GM21381 (cell line): Measurements from ENCODE around the gene RHOBTB1.

Experiments
- ATAC-seq: cut with Tn5 transposase; IDR thresholded peaks from one replicate; pipeline ENCODE4 v1.9.1; 2021; ENCODE audit warnings: mild to moderate bottlenecking, moderate library complexity; ENCODE audit not compliant: unreplicated experiment

Gene RHOBTB1

DNA sequence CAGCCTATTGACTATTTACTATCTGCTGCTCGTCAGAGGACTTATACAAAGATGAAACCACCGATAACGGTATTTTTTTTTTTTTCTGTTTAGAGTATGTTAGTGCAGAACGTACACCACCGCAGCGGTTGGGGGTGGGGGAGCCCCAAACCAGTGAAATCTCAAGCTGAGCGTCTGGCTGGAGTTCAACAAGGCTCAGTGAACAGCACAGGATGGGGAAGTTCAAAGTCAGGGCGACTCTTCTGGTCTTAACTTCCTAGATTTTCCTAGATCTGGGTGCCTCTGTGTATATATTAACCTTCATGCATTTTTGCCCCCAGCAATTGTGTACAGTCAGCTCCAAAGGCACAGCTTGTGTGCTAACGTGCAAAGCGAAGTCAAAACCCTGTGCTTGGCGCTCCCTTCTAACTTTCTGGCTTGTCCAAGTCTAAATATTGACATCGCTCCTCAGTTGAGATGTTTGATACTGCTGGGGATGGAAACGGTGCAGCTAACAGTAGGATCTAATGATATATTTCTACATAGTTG is 1.1 kb downstream of the RHOBTB1 start:
- peak; percentile 39 for ATAC-seq

GRCh38 chr10:60942134-60942787 is 1.7 kb downstream of the RHOBTB1 start:
- ATAC-seq = peak; percentile 1

DNA sequence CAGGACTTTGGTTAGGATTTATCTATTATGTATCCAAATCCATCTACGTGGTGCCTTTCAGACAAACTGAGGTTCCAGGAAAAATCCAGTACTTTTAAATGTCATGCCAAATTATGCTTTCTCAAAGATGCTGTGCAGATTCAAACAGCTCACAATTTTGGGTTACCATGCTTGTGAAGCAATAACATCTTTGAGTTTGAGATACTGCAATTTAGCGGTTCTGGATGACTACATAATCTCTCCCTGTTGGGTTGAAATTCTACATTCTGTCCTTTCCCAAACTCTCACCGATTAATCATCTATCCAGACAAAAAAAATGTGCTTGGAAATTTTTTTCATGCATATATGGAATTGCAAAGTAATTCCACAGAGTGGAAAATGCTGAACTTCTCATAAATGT is 3.5 kb downstream of the RHOBTB1 start:
- ATAC-seq = no peak

- no peak for ATAC-seq
These were observed 6.0 kb downstream of the RHOBTB1 start for GRCh38 chr10:60937784-60938654.

DNA sequence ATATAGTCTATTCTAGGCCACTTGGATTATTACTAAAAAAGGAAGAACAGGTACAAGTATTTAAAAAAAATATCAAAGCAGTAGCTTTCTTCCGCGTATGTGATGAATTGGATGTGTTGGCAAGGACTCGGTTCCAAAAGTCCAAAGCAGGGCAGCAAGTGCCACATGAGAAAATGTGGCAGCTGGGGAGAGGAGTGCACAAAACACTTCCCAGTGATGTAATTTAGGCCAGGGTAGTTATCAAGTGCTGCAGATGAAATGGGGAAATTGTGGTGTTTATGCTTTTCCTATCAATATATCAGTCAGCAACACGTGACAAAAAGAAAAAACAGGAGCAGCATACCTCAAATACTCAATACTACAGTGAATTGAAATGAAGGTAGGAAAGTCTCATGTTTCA is 7.0 kb downstream of the RHOBTB1 start:
- no peak for ATAC-seq

DNA sequence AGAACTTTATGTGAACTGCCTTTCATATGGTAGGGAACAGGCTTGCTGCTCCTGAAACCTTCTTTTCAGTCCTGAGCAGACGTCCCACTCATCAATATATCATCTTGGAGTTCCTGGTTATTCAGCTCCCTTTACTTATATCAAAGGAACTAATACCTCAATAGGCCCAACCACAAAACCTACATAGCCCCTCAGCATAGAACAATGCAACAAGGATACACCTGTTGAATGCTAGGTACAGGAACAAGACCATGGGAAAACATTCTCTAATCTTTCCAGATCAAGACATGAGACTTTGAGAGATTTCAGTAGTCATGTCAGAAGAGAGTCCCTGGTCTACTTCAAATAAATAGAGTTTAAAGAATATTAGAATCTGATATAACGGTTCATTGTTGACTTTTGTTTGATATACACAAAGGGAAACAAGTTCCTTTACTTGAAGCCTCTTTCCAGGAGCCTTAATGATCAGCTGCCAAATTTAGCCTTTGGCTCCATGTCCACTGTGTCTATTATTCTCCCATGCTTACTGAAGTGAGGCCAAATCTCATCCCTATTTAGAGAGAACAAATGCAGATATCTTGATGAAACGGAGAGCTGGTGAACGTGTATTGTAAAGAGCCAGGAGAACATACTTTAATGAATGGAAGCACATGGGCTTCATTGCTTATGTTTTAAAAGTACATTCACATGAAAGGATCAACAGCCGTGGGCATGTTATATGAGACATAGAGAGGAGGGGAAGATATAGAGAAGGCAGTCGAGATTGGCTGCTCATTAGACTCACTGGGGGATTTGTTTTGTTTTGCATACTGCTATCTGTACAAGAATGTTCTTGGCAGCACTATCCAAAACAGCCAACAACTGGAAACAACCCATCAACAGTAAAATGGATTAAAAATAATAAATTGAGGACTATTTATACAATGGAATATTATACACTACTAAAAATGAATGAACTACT is 9.5 kb downstream of the RHOBTB1 start:
- ATAC-seq = no peak

- ATAC-seq = no peak
These were observed 11.2 kb downstream of the RHOBTB1 start for GRCh38 chr10:60932756-60933155.

- no peak for ATAC-seq
These were observed 13.7 kb downstream of the RHOBTB1 start for GRCh38 chr10:60930237-60930636.

DNA sequence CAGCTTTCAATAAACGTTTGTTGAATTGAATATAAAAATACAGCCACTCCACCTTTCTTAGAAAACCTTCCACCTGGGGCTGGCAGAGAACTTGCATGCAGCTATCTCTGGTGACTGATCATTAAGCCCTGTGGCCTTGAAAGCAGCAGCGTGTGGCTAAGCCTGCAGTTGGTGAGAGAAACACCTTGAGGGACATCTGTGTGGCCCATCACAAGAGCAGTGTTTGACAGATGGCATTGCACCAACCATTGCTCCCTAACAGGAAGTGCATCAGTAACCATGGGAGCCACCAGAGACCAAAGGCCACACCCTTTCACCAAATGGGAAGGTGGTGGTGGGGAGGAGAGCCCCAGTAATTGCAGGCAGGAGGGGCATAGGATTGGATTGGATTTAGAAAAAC is 22.4 kb downstream of the RHOBTB1 start:
- ATAC-seq = no peak

DNA sequence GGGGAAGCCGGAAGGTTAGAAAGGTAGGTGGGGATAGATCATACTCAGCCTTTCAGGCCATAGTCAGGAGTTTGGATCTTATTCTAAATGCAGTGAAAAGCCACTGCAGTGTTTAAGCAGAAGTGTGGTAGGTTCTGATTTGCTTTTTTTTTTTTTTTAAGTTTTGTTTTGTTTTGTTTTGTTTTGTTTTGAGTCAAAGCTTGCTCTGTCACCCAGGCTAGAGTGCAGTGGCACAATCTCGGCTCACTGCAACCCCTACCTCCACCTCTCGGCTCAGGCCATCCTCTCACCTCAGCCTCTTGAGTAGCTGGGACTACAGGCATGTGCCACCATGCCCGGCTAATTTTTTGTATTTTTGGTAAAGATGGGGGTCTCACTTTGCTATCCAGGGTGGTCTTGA is 23.5 kb downstream of the RHOBTB1 start:
- ATAC-seq = no peak

DNA sequence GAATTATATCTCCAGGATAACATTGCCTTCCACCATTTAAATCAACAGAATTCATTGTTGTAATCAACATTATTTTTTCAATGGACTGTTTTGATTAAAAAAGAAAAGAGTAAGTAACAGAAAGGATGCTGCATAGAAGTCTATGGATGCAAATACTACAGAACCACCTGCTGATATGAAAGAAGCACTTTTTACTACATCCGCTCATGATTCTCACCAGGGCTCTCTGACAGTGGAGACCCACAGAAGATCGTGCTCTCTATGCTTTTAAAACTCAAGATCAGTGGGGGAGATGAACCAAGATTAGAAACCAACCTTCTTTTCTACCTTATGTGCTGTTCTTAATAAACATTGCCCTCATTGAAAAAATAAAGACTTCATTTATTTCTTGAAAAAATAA is 24.4 kb downstream of the RHOBTB1 start:
- ATAC-seq = no peak

DNA sequence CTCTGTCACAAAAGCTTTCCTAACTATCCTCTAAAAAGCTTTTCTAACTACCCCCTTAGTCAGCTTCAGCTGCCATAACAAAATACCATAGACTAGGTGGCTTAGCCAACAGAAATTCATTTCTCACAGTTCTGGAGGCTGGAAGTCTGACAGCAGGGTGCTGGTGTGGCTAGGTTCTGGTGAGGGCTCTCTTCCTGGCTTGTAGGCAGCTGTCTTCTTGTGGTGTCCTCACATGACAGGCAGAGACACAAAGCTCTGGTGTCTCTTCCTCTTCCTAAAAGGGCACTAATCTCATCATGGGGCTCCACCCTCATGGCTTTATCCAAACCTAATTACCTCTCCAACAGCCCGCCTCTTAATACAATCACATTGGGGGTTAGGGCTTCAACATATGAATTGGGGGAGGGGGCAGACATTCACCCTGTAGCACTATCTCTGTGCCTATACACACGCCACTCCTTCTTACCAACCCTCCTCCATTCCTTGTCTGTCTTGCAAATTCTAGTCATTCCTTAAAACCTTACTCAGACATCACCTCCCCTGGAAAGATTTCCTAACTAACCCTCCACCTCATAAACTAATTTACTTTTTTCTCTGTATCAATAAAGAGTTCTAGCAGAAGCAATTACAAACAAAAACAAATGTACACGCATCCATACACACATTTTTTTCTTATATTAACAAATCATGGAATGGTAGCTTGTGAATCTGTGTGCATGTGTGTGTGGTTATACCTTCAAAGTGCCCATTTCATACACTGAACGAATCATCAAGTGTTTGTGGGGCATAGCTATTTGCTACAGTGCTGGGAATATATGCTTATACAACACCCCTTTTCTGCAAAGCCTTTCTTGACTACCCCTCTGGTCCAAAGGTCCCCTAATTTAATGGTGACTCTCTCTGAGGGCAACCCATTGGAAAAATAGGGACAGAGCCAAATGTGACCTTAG is 26.4 kb downstream of the RHOBTB1 start:
- no peak for ATAC-seq

DNA sequence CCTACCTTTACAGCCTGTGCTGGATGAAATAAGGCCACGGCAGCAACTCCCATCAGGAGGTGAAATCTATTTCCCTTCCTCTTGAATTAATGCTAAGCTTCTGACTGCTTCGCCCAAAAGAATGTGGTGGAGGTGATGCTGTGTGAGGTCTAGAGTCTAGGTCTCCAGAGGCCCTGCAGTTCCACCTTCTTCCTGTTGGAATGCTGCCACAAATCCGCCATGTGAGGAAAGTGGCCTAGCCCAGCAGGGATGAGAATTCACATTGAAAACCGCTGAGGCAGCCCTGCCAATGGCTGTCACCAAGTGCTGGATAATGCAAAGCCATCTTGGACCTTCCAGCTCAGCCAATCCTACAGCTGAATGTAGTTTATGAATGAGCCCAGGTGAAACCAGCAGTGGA is 28.0 kb downstream of the RHOBTB1 start:
- ATAC-seq = no peak

DNA sequence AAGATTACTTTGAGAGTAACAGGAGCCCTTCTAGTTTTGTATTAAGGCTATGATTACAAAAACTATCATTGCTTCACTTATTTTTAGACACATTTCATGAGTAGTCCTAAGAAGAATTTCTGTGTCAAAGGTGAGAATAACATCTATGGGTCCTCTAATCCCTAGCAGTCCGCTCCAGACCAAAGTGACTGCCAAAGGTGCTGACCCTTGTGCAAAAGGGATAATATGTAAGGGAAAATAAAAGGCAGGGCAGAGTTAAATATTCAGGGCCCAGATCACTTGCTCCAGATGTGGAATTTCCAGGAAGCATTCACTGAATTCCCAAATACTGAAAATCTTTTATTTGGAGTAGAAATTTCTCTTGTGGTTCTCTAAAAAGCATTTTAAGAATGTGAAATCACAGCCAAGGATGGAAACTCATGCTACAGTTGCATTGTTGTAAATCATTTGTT is 29.3 kb downstream of the RHOBTB1 start:
- ATAC-seq = no peak

- ATAC-seq = no peak
These were observed 30.3 kb downstream of the RHOBTB1 start for GRCh38 chr10:60913657-60914056.

GRCh38 chr10:60913071-60913470 is 30.9 kb downstream of the RHOBTB1 start:
- ATAC-seq = no peak

DNA sequence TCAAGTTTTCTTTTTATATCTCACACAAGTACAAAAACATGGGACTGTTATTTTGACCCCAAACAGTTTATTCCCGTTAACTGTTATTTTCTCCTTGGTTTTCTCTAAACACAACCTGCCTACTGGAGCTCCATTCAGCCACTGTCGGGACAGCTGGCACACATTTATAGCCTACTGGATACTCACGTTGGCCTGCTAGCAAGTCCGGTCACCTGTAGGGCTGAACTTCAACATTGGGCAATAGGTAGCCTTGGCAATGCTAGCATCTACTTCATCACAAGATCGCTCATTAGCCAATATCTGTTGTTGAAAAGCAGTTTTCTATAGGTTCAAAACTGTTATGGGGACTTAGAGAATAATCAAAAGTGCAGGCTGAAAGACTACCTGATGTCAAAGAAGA is 32.3 kb downstream of the RHOBTB1 start:
- no peak for ATAC-seq

DNA sequence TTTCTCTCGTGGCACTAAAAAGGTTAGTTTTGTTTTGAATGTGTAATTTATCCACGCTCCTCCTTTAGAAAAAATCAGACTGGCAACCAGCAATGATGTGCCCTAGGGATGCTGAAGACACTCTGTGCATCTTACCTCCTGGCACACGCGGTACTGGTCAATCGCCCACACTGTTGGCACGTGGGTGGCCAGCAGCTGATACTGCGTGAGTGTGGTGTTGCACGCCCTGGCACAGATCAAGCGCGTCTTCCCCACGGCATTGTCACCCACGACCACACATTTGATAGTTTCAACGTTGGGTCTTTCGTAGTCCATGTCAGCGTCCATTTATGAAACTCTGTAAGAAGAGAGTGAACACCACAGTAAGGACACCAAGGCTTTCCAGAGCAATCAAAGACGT is 32.8 kb downstream of the RHOBTB1 start:
- no peak for ATAC-seq

GRCh38 chr10:60910543-60910942 is 33.4 kb downstream of the RHOBTB1 start:
- ATAC-seq = peak; percentile 49

DNA sequence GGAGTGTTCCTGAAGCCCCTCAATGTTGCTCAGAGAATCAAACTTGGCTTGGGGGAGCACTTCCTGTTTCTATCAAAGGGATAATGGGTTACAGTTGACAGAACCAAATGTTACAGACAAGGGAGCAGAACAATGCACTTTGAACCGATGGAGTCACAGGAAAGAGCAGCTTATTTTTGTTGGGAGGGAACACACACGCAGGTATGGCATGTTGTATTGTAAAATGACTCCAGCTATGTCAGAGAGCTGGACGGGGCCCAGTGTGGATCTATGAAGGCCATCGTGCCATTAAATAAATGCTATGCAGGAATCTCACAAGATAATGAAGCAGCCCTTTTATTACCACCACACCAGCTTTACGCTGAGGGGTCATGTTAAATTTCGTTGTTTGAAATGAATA is 35.1 kb downstream of the RHOBTB1 start:
- ATAC-seq = no peak
